ENCODE data around the gene PSMC3IP. TPM values are rescaled to one million over a fixed set of nuclear protein-coding genes. Genes with fewer than 3 reads are reported as not detected.
"Not testable (repeated sequence)": the region's sequence is repeated elsewhere in the genome, so short reads cannot be mapped to it uniquely, and the experiment has no call there.

The PSMC3IP gene
- total RNA-seq, 1 donor from 2014 or later: 2.9 TPM

- no peak for ATAC-seq
These were observed 17.3 kb downstream of the PSMC3IP start for GRCh38 chr17:42560246-42560645.

- ATAC-seq: no peak
These were observed 18.5 kb downstream of the PSMC3IP start for GRCh38 chr17:42559075-42559474.

GRCh38 chr17:42555961-42556617 lies 21.4 kb downstream of the PSMC3IP start:
- not testable (repeated sequence) for ATAC-seq

GRCh38 chr17:42555122-42555622 lies 22.4 kb downstream of the PSMC3IP start:
- ATAC-seq: no peak

- peak; percentile 68 for ATAC-seq
These were observed 23.0 kb downstream of the PSMC3IP start for GRCh38 chr17:42554250-42555121.

GRCh38 chr17:42553866-42554249 lies 23.7 kb downstream of the PSMC3IP start:
- ATAC-seq: peak; percentile 70

GRCh38 chr17:42553161-42553818 lies 24.2 kb downstream of the PSMC3IP start:
- ATAC-seq: peak; percentile 65

GRCh38 chr17:42552736-42553135 lies 24.8 kb downstream of the PSMC3IP start, which contains the start of gene HSD17B1:
Gene HSD17B1, plus strand, starts transcription at chr17:42552923. Its CDS starts 11 bp downstream, at chr17:42552934.
- not testable (repeated sequence) for ATAC-seq

- ATAC-seq: no peak
These were observed 28.4 kb downstream of the PSMC3IP start for GRCh38 chr17:42548993-42549755.

- peak; percentile 76 for ATAC-seq
These were observed 29.3 kb downstream of the PSMC3IP start for GRCh38 chr17:42548070-42548837.

- ATAC-seq: no peak
These were observed 29.8 kb downstream of the PSMC3IP start for GRCh38 chr17:42547698-42548069.

- peak; percentile 28 for ATAC-seq
These were observed 30.5 kb downstream of the PSMC3IP start for GRCh38 chr17:42547001-42547461.

GRCh38 chr17:42545755-42546505 lies 31.6 kb downstream of the PSMC3IP start:
- not testable (repeated sequence) for ATAC-seq

- ATAC-seq: no peak
These were observed 32.6 kb downstream of the PSMC3IP start for GRCh38 chr17:42544874-42545283.

- no peak for ATAC-seq
These were observed 34.1 kb downstream of the PSMC3IP start for GRCh38 chr17:42543190-42544079.

GRCh38 chr17:42541041-42541833 lies 36.3 kb downstream of the PSMC3IP start:
- ATAC-seq: peak; percentile 43

- ATAC-seq: not testable (repeated sequence)
These were observed 37.0 kb downstream of the PSMC3IP start for GRCh38 chr17:42540558-42540957.

- ATAC-seq: no peak
These were observed 39.0 kb downstream of the PSMC3IP start for GRCh38 chr17:42538482-42538881.
